ENCODE measurements around the gene P2RX1.

GRCh38 chr17:3907483-3908216 lies 8.6 kb downstream of the P2RX1 start:
- TF ChIP-seq ZNF114 (CRISPR knock-in tag; IDR thresholded peaks at IDR 0.05): no peak
- TF ChIP-seq EZH2 (IDR thresholded peaks at IDR 0.05; ENCODE audit: low read depth, unreplicated experiment): no peak
